ENCODE measurements around the gene DCHS1. TPM values are rescaled to one million over a fixed set of nuclear protein-coding genes. Genes with fewer than 3 reads are reported as not detected.
A peak's percentile ranks its signal among the peaks of the same experiment; 100 is the strongest.

The DCHS1 gene
- total RNA-seq, 2 experiments from 2014 or later: 0.23 to 0.29 TPM

- peaks cover 21% of the 10 kb centered on the region for H3K36me3 Mint-ChIP-seq (ENCODE audit: low read depth)
- no peaks in the 10 kb centered on the region for H3K27me3 Mint-ChIP-seq (ENCODE audit: low read depth)
- no peak for ATAC-seq
- ChIA-PET CTCF (interaction anchor here (1.2 to 6.5 kb wide), 2 partner anchors 12 to 66 kb away, joined by 4 to 93 read pairs; partner anchors contain the start of gene MRPL17), POLR2A (interaction anchor here (2.8 to 5.1 kb wide), 3 partner anchors 11 to 66 kb away, joined by 16 to 27 read pairs (median 21); partner anchors contain the start of genes ILK, MRPL17 and RRP8)
- no peak for DNase-seq
- H3K27ac Mint-ChIP-seq: no peak overlapping the region
- H3K9me3 Mint-ChIP-seq (ENCODE audit: insufficient read depth): no peaks in the 10 kb centered on the region
- H3K4me3 Mint-ChIP-seq: no peak overlapping the region
- H3K4me1 Mint-ChIP-seq (ENCODE audit: low read depth): peaks cover 2% of the 10 kb centered on the region
These were observed 38.9 kb downstream of the DCHS1 start for GRCh38 chr11:6616596-6617250.

- Mint-ChIP-seq H3K4me3 (no peak overlapping the region), H3K27me3 (ENCODE audit: low read depth) (no peaks in the 10 kb centered on the region), H3K9me3 (ENCODE audit: insufficient read depth) (no peaks in the 10 kb centered on the region), H3K27ac (no peak overlapping the region), H3K4me1 (ENCODE audit: low read depth) (peaks cover 6% of the 10 kb centered on the region), H3K36me3 (ENCODE audit: low read depth) (peaks cover 27% of the 10 kb centered on the region)
- DNase-seq (no peak), ATAC-seq (no peak)
- CTCF ChIA-PET: interaction anchor here (1.1 to 1.2 kb wide), 2 partner anchors 9 to 11 kb away, joined by 3 to 4 read pairs; no protein-coding TSS in a partner anchor
- POLR2A ChIA-PET: no interaction called here
These were observed 39.6 kb downstream of the DCHS1 start for GRCh38 chr11:6615882-6616585.

DNA sequence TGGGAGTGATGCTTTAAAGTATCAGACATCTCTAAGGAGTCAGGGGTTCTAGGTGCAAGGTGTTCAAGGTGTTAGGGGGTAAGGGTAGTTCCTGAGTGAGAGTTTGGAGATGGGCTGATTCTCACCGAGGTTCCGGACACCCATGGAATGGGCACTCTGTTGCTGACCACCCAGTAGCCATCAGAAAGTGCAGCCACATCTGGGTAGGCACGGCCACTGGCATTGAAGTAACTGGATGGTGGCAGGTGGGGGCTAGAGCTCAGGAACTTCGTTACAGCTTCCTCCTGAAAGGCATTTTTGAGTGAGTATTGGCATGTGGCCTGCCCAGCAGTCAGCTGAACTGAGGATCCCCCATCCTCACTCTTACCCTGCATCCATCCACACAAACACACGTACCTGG, 40.6 kb downstream of the DCHS1 start:
- Mint-ChIP-seq H3K4me1 (ENCODE audit: low read depth) (peaks cover 16% of the 10 kb centered on the region), H3K27ac (no peak overlapping the region), H3K36me3 (ENCODE audit: low read depth) (peaks cover 37% of the 10 kb centered on the region), H3K27me3 (ENCODE audit: low read depth) (no peaks in the 10 kb centered on the region), H3K9me3 (ENCODE audit: insufficient read depth) (no peaks in the 10 kb centered on the region), H3K4me3 (no peak overlapping the region)
- CTCF ChIA-PET: interaction anchor here (1.1 to 5.1 kb wide), 2 partner anchors 8 to 67 kb away, joined by 3 to 56 read pairs; partner anchors contain the start of gene MRPL17
- ATAC-seq: no peak
- no peak for DNase-seq
- POLR2A ChIA-PET: no interaction called here

DNA sequence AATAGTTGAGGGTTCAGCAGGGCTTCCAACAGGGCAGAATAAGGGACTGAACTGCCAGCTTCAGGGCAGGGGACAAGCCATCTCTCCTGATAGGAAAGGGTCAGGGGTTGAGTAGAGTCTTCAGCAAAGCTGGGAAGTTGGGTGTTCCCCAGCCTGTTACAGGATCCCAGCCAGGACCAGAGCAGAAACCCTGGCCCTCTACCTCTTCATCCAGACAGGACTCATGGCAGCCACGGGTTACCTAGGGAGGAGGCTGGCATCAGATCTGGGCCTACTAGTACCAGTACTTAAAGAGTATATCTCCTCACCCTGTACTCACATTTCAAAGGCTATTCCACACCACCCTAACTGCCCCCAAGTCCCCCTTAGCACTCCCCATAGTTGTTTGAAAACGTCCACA, 41.2 kb downstream of the DCHS1 start:
- H3K4me1 Mint-ChIP-seq (ENCODE audit: low read depth): peaks cover 22% of the 10 kb centered on the region
- no peak for ATAC-seq
- peaks cover 43% of the 10 kb centered on the region for H3K36me3 Mint-ChIP-seq (ENCODE audit: low read depth)
- POLR2A ChIA-PET: interaction anchor here (0.6 kb wide), 1 partner anchor 36 kb away, joined by 3 read pairs; no protein-coding TSS in a partner anchor
- DNase-seq: no peak
- H3K27ac Mint-ChIP-seq: no peak overlapping the region
- CTCF ChIA-PET: interaction anchor here (0.7 to 5.1 kb wide), 2 partner anchors 68 to 83 kb away, joined by 3 to 56 read pairs; partner anchors contain the start of gene MRPL17
- H3K4me3 Mint-ChIP-seq: no peak overlapping the region
- no peaks in the 10 kb centered on the region for H3K9me3 Mint-ChIP-seq (ENCODE audit: insufficient read depth)
- no peaks in the 10 kb centered on the region for H3K27me3 Mint-ChIP-seq (ENCODE audit: low read depth)

DNA sequence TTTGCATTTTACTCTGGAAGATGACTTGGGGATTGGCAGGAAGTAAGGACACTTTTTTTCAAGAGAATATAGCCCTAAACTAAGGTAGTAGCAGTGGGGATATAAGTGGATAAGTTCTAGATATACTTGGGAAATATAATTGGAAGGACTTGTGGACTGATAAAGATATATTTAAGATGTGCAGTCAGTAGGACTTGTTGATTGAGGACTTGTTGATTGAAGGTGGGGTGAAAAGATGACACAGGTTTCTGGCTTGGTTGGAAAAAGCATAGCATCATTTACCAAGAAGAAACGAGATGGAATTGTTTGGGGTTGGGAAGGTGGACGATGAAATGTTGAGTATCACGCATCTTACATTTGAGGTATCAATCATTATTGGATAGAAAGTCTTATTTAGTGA, 42.1 kb downstream of the DCHS1 start:
- no peaks in the 10 kb centered on the region for H3K9me3 Mint-ChIP-seq (ENCODE audit: insufficient read depth)
- peaks cover 31% of the 10 kb centered on the region for H3K4me1 Mint-ChIP-seq (ENCODE audit: low read depth)
- no peak for DNase-seq
- ChIA-PET CTCF (interaction anchor here (1.0 to 5.1 kb wide), 12 partner anchors 9 to 235 kb away, joined by 3 to 56 read pairs (median 12); partner anchors contain the start of gene MRPL17), POLR2A (interaction anchor here (1.3 to 2.2 kb wide), 4 partner anchors 10 to 69 kb away, joined by 3 to 14 read pairs (median 6); partner anchors contain the start of genes ILK and RRP8)
- H3K36me3 Mint-ChIP-seq (ENCODE audit: low read depth): peaks cover 53% of the 10 kb centered on the region
- H3K4me3 Mint-ChIP-seq: no peak overlapping the region
- H3K27ac Mint-ChIP-seq: no peak overlapping the region
- no peaks in the 10 kb centered on the region for H3K27me3 Mint-ChIP-seq (ENCODE audit: low read depth)
- no peak for ATAC-seq

DNA sequence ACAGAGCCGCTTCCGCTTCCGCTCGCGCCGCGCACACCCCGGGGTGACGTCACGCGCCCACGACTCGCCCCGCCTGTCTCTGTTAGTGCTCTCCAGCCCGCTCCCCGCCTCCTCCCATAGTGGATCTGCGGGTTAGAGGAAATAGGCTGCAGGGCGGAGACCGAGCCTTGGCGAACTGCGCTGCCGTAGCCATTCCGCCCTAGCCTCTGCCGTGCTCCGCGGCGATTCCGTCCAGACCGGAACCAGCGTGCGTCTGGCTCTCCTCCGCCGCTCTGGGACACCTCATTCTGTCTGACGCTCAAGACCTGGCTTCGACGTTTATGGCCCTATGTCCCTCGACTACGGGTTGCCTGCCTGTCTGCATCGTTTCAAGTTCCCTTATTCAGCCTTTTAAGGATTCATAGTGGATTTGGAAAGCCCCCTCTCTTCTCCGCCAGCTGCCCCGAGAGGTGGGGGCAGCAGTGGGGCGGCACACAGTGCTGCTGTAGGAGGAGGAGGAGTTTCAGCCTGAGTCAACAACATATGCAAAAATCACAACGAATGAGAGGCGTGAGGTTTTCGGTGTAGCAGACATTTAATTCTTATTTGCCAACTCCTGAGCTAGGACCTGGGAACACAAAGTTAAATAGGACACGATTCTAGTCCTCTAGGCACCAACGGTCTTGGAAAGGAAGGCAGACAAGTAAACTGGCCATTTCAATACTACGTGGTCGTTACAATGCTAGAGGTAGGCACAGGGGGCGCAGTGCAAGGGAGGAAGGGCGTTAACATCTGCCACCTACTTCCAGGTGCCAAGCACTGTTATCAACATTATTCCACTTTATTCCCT, 43.2 kb downstream of the DCHS1 start, which contains the start of gene TAF10:
Gene TAF10, minus strand, starts transcription at position 4 of the 829 bp plus-strand sequence. CDS start 27 bp downstream, outside the sequence.
- Mint-ChIP-seq H3K27ac (peak within 1 kb of the TSS; percentile 92), H3K4me3 (peak within 1 kb of the TSS; percentile 89), H3K9me3 (ENCODE audit: insufficient read depth) (no peaks in the 10 kb centered on the region), H3K4me1 (ENCODE audit: low read depth) (peaks cover 42% of the 10 kb centered on the region), H3K36me3 (ENCODE audit: low read depth) (peaks cover 63% of the 10 kb centered on the region), H3K27me3 (ENCODE audit: low read depth) (no peaks in the 10 kb centered on the region)
- ATAC-seq (peak; percentile 95), DNase-seq (peak; percentile 98)
- ChIA-PET CTCF (interaction anchor here (0.6 to 5.1 kb wide), 24 partner anchors 8 to 234 kb away, joined by 3 to 56 read pairs (median 4); partner anchors contain the start of genes ILK, MRPL17 and RRP8), POLR2A (interaction anchor here (0.7 to 2.2 kb wide), 18 partner anchors 8 to 222 kb away, joined by 3 to 14 read pairs (median 4); partner anchors contain the start of genes ILK, MRPL17, RRP8 and SMPD1)

DNA sequence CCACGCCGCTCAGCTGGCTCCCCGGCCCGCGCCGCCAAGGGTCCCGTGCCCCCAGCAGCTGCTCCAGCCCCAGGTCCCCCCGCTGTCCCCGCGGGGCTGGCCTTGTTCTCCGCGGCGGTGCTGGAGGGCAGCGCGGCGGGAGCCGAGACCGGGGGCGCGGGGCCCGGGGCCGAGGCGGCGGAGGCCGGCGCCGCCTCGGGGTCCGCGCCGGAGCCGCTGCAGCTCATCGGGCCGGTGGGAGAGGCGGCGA, 43.7 kb downstream of the DCHS1 start:
- ChIA-PET CTCF (interaction anchor here (0.6 to 5.1 kb wide), 20 partner anchors 9 to 233 kb away, joined by 3 to 56 read pairs (median 5); partner anchors contain the start of genes ILK, MRPL17 and RRP8), POLR2A (interaction anchor here (0.7 to 2.2 kb wide), 14 partner anchors 9 to 221 kb away, joined by 3 to 14 read pairs (median 4); partner anchors contain the start of genes ILK, MRPL17, RRP8 and SMPD1)
- DNase-seq (no peak), ATAC-seq (peak; percentile 22)
- Mint-ChIP-seq H3K4me1 (ENCODE audit: low read depth) (peaks cover 46% of the 10 kb centered on the region), H3K27me3 (ENCODE audit: low read depth) (no peaks in the 10 kb centered on the region), H3K36me3 (ENCODE audit: low read depth) (peaks cover 65% of the 10 kb centered on the region), H3K27ac (peak overlapping the region; percentile 92), H3K9me3 (ENCODE audit: insufficient read depth) (no peaks in the 10 kb centered on the region), H3K4me3 (peak overlapping the region; percentile 89)

DNA sequence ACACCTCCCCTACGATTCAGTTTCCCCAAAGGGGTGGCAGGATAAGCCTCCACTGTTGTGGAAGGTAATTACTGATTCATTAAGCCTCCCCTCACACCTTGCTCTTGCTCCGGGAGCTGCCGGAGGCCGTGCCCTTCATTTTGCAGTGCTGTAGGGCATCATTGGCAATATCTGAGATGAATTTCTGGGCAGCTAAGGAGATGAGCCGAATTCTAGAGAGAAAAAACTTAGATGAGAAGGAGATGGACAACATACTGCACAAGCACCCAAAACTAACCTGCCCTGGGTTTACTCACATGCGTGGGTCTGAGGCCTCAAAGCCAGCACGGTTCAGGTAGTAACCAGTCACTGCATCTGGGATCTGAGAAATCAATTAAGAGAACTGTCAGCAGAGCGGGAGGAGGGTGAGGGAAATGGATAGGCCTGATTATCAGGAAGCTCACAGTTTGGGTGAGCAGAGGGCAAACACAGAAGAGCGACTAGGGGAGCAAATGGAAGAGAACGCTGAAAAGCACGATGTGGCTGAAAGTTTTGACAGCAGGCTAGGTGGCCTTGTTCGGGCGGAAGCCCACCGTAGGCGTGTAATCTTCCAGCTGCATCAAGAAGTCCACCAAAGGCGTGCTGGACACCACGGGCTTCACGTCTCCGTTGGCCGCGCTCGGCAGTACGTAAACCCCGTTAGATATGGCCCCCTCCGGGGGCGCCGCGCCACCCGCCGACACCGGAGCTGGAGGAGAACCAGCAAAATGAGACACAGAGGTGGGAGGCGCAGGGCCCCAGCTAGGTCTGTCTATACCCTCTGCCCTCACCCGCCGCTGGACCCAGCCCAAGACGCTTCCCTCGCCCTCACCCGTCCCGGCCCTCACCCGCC, 44.3 kb downstream of the DCHS1 start:
- peaks cover 49% of the 10 kb centered on the region for H3K4me1 Mint-ChIP-seq (ENCODE audit: low read depth)
- H3K36me3 Mint-ChIP-seq (ENCODE audit: low read depth): peaks cover 65% of the 10 kb centered on the region
- peak overlapping the region; percentile 92 for H3K27ac Mint-ChIP-seq
- ChIA-PET CTCF (interaction anchor here (0.6 to 5.1 kb wide), 20 partner anchors 8 to 233 kb away, joined by 3 to 56 read pairs (median 5); partner anchors contain the start of genes ILK, MRPL17 and RRP8), POLR2A (interaction anchor here (0.7 to 2.2 kb wide), 15 partner anchors 8 to 221 kb away, joined by 3 to 14 read pairs (median 4); partner anchors contain the start of genes ILK, MRPL17, RRP8 and SMPD1)
- no peaks in the 10 kb centered on the region for H3K27me3 Mint-ChIP-seq (ENCODE audit: low read depth)
- DNase-seq (peak; percentile 50), ATAC-seq (no peak)
- H3K4me3 Mint-ChIP-seq: peak overlapping the region; percentile 89
- no peaks in the 10 kb centered on the region for H3K9me3 Mint-ChIP-seq (ENCODE audit: insufficient read depth)

DNA sequence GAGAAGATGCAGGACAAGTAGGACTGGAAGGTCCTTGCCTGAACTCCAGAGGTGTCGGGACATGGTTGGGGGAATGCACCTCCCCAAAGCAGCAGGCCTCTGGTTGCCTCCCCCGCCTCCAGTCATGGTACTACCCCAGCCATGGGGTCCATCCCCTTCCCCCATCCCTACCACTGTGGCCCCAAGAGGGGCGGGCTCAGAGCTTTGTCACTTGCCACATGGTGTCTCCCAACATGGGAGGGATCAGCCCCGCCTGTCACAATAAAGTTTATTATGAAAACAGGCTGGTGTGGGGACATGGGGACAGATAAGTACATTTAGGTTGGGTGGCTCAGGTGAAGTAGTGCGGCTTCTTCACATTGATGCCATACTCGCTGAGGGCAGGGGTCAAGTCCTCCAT, 45.0 kb downstream of the DCHS1 start:
- DNase-seq (no peak), ATAC-seq (no peak)
- Mint-ChIP-seq H3K27ac (peak overlapping the region; percentile 92), H3K4me1 (ENCODE audit: low read depth) (peaks cover 54% of the 10 kb centered on the region), H3K36me3 (ENCODE audit: low read depth) (peaks cover 62% of the 10 kb centered on the region), H3K9me3 (ENCODE audit: insufficient read depth) (no peaks in the 10 kb centered on the region), H3K4me3 (peak overlapping the region; percentile 89), H3K27me3 (ENCODE audit: low read depth) (no peaks in the 10 kb centered on the region)
- ChIA-PET POLR2A (interaction anchor here (1.4 kb wide), 1 partner anchor 9 kb away, joined by 4 read pairs; the partner anchor contains the start of gene TPP1), CTCF (interaction anchor here (2.9 to 5.1 kb wide), 2 partner anchors 57 to 71 kb away, joined by 21 to 56 read pairs; partner anchors contain the start of gene MRPL17)

- Mint-ChIP-seq H3K36me3 (ENCODE audit: low read depth) (peaks cover 53% of the 10 kb centered on the region), H3K4me3 (peak overlapping the region; percentile 9), H3K4me1 (ENCODE audit: low read depth) (peaks cover 54% of the 10 kb centered on the region), H3K27me3 (ENCODE audit: low read depth) (no peaks in the 10 kb centered on the region), H3K9me3 (ENCODE audit: insufficient read depth) (no peaks in the 10 kb centered on the region), H3K27ac (peak overlapping the region; percentile 44)
- CTCF ChIA-PET: interaction anchor here (1.3 to 1.6 kb wide), 2 partner anchors 74 to 78 kb away, joined by 3 to 7 read pairs; partner anchors contain the start of gene MRPL17
- no peak for ATAC-seq
- DNase-seq: no peak
- POLR2A ChIA-PET: interaction anchor here (1.2 kb wide), 1 partner anchor 75 kb away, joined by 3 read pairs; no protein-coding TSS in a partner anchor
These were observed 46.0 kb downstream of the DCHS1 start for GRCh38 chr11:6609502-6610015.
